Measurements from ENCODE around the gene GSTM2.

GSTM2 gene

DNA sequence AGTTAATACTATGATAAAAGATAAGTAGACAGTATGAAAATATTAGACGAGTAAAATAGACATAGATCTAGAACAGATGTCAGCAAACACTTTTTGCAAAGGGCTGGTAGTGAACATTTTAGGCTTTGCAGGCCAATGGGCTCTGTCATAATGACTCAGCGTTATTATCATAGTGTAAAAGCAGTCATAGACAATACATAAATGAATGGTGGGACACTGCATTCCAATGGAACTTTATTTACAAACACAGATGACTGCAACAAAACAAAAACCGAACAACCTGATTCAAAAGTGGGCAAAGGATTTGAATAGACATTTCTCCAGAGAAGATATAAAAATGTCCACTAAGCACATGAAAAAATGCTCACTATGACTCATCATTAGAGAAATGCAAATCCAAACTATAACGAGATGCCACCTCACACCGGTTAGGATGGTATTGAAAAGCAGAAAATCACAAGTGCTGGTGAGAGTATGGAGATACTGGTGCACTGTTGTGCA is 51.5 kb downstream of the GSTM2 start:
- no peak overlapping the region for H3K4me2 ChIP-seq (ENCODE audit: low read length, poor library complexity, severe bottlenecking)
- no peaks in the 10 kb centered on the region for H3K36me3 ChIP-seq (ENCODE audit: control insufficient read depth in 1 of 2, insufficient read depth in 2 of 2, low read depth in 1 of 2, low read length in 2 of 2)
- H3K4ac ChIP-seq (ENCODE audit: low read depth in 1 of 2, low read length in 2 of 2): peak overlapping the region in 1 of 2 experiments; percentile 24
- H3K18ac ChIP-seq (ENCODE audit: low read depth in 1 of 2, low read length in 2 of 2): no peak overlapping the region
- no peak overlapping the region for H3K23ac ChIP-seq (ENCODE audit: low read length in 2 of 2)
- H3K4me1 ChIP-seq (ENCODE audit: control insufficient read depth, insufficient read depth, low read depth, low read length): peaks cover 2% of the 10 kb centered on the region
- no peak overlapping the region for H2BK120ac ChIP-seq (ENCODE audit: low read depth, low read length)
- H3K9ac ChIP-seq (ENCODE audit: low read length): peak overlapping the region; percentile 34
- H3K79me1 ChIP-seq (replicated peaks; ENCODE audit: low read length, poor library complexity, severe bottlenecking): no peaks in the 10 kb centered on the region
- peaks cover 3% of the 10 kb centered on the region for H3K9me3 ChIP-seq (ENCODE audit: control insufficient read depth, low read length)
- H3K27ac ChIP-seq (ENCODE audit: low read length, poor library complexity, severe bottlenecking): no peak overlapping the region
- H3K14ac ChIP-seq (ENCODE audit: low read length in 2 of 2): no peak overlapping the region
- WGBS: 62% methylated on average over 3 of the region's 5 CpGs
- no peak overlapping the region for H2BK12ac ChIP-seq (ENCODE audit: low read length in 2 of 2)
- no peak overlapping the region for H2AK5ac ChIP-seq (ENCODE audit: low read length, severe bottlenecking)
- no peak overlapping the region for H2BK15ac ChIP-seq (ENCODE audit: low read depth, poor library complexity, severe bottlenecking)
- peak; percentile 50 for DNase-seq
- peaks cover 0 to 2% of the 10 kb centered on the region in 2 experiments for H3K27me3 ChIP-seq (ENCODE audit: control insufficient read depth in 1 of 2, insufficient read depth in 1 of 2, low read length in 2 of 2)
- H2BK5ac ChIP-seq (ENCODE audit: low read depth, low read length, poor library complexity, severe bottlenecking): no peak overlapping the region
- H4K8ac ChIP-seq (ENCODE audit: low read length): peak overlapping the region; percentile 72
- no peak overlapping the region for H4K91ac ChIP-seq (ENCODE audit: low read length)
- H3K4me3 ChIP-seq (ENCODE audit: insufficient read depth in 1 of 2, low read depth in 1 of 2, low read length in 2 of 2): no peak overlapping the region
- H2AFZ ChIP-seq (ENCODE audit: low read depth, low read length): no peak overlapping the region

- Histone ChIP-seq H2BK15ac (ENCODE audit: low read depth, poor library complexity, severe bottlenecking) (no peak overlapping the region), H3K14ac (ENCODE audit: low read length in 2 of 2) (no peak overlapping the region), H3K4me3 (ENCODE audit: insufficient read depth in 1 of 2, low read depth in 1 of 2, low read length in 2 of 2) (no peak overlapping the region), H2BK120ac (ENCODE audit: low read depth, low read length) (no peak overlapping the region), H3K4ac (ENCODE audit: low read depth in 1 of 2, low read length in 2 of 2) (no peak overlapping the region), H4K8ac (ENCODE audit: low read length) (no peak overlapping the region), H3K18ac (ENCODE audit: low read depth in 1 of 2, low read length in 2 of 2) (no peak overlapping the region), H3K27ac (ENCODE audit: low read length, poor library complexity, severe bottlenecking) (no peak overlapping the region), H3K4me2 (ENCODE audit: low read length, poor library complexity, severe bottlenecking) (no peak overlapping the region), H2BK12ac (ENCODE audit: low read length in 2 of 2) (no peak overlapping the region), H2BK5ac (ENCODE audit: low read depth, low read length, poor library complexity, severe bottlenecking) (no peak overlapping the region), H3K79me1 (replicated peaks; ENCODE audit: low read length, poor library complexity, severe bottlenecking) (no peaks in the 10 kb centered on the region), H2AFZ (ENCODE audit: low read depth, low read length) (no peak overlapping the region), H3K4me1 (ENCODE audit: control insufficient read depth, insufficient read depth, low read depth, low read length) (peaks cover 2% of the 10 kb centered on the region), H4K91ac (ENCODE audit: low read length) (no peak overlapping the region), H3K9ac (ENCODE audit: low read length) (no peak overlapping the region), H3K23ac (ENCODE audit: low read length in 2 of 2) (no peak overlapping the region), H3K36me3 (ENCODE audit: control insufficient read depth in 1 of 2, insufficient read depth in 2 of 2, low read depth in 1 of 2, low read length in 2 of 2) (no peaks in the 10 kb centered on the region), H3K27me3 (ENCODE audit: control insufficient read depth in 1 of 2, insufficient read depth in 1 of 2, low read length in 2 of 2) (no peaks in the 10 kb centered on the region), H2AK5ac (ENCODE audit: low read length, severe bottlenecking) (no peak overlapping the region), H3K9me3 (ENCODE audit: control insufficient read depth, low read length) (peaks cover 3% of the 10 kb centered on the region)
- 94% methylated on average over 3 of the region's 5 CpGs for WGBS
- peak; percentile 11 for DNase-seq
These were observed 53.2 kb downstream of the GSTM2 start for GRCh38 chr1:109721042-109721441.

DNA sequence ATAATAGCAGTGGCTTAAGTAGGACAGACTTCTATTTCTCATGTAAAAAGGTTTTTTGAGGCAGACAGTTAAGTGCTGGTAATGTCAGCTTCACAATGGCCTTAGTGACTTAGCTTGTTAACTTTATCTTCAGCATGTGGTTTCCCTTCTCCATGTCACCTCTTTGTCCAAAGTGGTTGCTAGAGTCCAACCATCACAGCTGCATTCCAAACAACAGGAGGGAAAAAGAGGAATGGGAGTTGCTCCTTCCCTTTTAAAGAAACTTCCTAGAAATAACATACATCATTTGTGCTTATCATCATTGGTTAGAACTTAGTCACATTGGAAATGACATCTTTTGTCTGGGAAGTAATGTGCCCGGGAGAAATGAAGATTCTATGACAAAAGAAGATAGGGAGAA is 54.1 kb downstream of the GSTM2 start:
- no peak overlapping the region for H3K4me3 ChIP-seq (ENCODE audit: insufficient read depth in 1 of 2, low read depth in 1 of 2, low read length in 2 of 2)
- no peak overlapping the region for H2BK5ac ChIP-seq (ENCODE audit: low read depth, low read length, poor library complexity, severe bottlenecking)
- H3K27me3 ChIP-seq (ENCODE audit: control insufficient read depth in 1 of 2, insufficient read depth in 1 of 2, low read length in 2 of 2): no peaks in the 10 kb centered on the region
- no peaks in the 10 kb centered on the region for H3K79me1 ChIP-seq (replicated peaks; ENCODE audit: low read length, poor library complexity, severe bottlenecking)
- no peak overlapping the region for H3K27ac ChIP-seq (ENCODE audit: low read length, poor library complexity, severe bottlenecking)
- H3K4me1 ChIP-seq (ENCODE audit: control insufficient read depth, insufficient read depth, low read depth, low read length): peaks cover 2% of the 10 kb centered on the region
- no peak overlapping the region for H2BK15ac ChIP-seq (ENCODE audit: low read depth, poor library complexity, severe bottlenecking)
- no peak overlapping the region for H4K91ac ChIP-seq (ENCODE audit: low read length)
- H3K23ac ChIP-seq (ENCODE audit: low read length in 2 of 2): no peak overlapping the region
- no peak overlapping the region for H3K4me2 ChIP-seq (ENCODE audit: low read length, poor library complexity, severe bottlenecking)
- 100% methylated on average over 1 of the region's 1 CpG for WGBS
- H2BK12ac ChIP-seq (ENCODE audit: low read length in 2 of 2): no peak overlapping the region
- H4K8ac ChIP-seq (ENCODE audit: low read length): no peak overlapping the region
- H3K9ac ChIP-seq (ENCODE audit: low read length): no peak overlapping the region
- H3K36me3 ChIP-seq (ENCODE audit: control insufficient read depth in 1 of 2, insufficient read depth in 2 of 2, low read depth in 1 of 2, low read length in 2 of 2): no peaks in the 10 kb centered on the region
- no peak overlapping the region for H3K14ac ChIP-seq (ENCODE audit: low read length in 2 of 2)
- no peak overlapping the region for H3K4ac ChIP-seq (ENCODE audit: low read depth in 1 of 2, low read length in 2 of 2)
- no peak overlapping the region for H3K18ac ChIP-seq (ENCODE audit: low read depth in 1 of 2, low read length in 2 of 2)
- peaks cover 3% of the 10 kb centered on the region for H3K9me3 ChIP-seq (ENCODE audit: control insufficient read depth, low read length)
- no peak overlapping the region for H2AK5ac ChIP-seq (ENCODE audit: low read length, severe bottlenecking)
- H2AFZ ChIP-seq (ENCODE audit: low read depth, low read length): no peak overlapping the region
- no peak overlapping the region for H2BK120ac ChIP-seq (ENCODE audit: low read depth, low read length)
- no peak for DNase-seq

DNA sequence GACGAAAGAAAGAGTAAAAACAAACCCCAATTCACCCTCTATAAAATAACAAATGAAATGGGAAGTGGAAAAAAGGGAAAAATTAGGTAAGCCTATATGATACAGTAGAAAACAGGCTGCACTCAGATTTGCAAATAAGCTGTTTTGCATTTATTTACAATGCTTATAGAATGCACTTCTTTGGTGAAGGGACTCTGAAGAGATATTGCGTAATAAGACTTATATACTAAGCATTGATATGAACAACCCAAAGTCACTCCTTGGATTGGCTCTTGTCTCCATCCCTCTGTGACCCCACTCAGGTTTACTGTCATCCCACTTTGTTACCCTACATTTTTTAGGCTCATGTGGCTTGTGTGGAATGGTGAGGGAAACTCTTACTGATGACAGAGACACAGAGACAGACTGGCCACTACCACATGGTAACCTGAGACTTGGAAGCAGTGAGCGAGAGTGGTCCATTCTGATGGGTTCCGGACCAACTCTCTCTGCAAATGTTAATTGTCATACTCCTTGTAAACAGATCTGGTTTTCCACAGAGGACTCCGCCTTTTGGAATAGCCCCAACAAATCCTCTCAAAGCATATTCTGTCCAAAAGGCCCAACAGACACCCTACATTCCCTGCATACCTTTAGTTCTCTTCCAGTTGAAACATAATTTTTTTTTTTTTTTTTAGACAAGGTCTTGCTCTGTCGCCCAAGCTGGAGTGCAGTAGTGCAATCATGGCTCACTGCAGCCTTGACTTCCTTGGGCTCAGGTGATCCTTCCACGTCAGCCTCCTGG is 55.2 kb downstream of the GSTM2 start:
- no peak overlapping the region for H4K91ac ChIP-seq (ENCODE audit: low read length)
- peaks cover 2% of the 10 kb centered on the region for H3K4me1 ChIP-seq (ENCODE audit: control insufficient read depth, insufficient read depth, low read depth, low read length)
- no peak overlapping the region for H3K9ac ChIP-seq (ENCODE audit: low read length)
- no peak overlapping the region for H3K18ac ChIP-seq (ENCODE audit: low read depth in 1 of 2, low read length in 2 of 2)
- no peak overlapping the region for H3K14ac ChIP-seq (ENCODE audit: low read length in 2 of 2)
- H2BK15ac ChIP-seq (ENCODE audit: low read depth, poor library complexity, severe bottlenecking): no peak overlapping the region
- no peak overlapping the region for H3K27ac ChIP-seq (ENCODE audit: low read length, poor library complexity, severe bottlenecking)
- no peak overlapping the region for H3K4me3 ChIP-seq (ENCODE audit: insufficient read depth in 1 of 2, low read depth in 1 of 2, low read length in 2 of 2)
- H3K36me3 ChIP-seq (ENCODE audit: control insufficient read depth in 1 of 2, insufficient read depth in 2 of 2, low read depth in 1 of 2, low read length in 2 of 2): no peaks in the 10 kb centered on the region
- H2BK120ac ChIP-seq (ENCODE audit: low read depth, low read length): no peak overlapping the region
- no peak overlapping the region for H2AFZ ChIP-seq (ENCODE audit: low read depth, low read length)
- 90% methylated on average over 6 of the region's 7 CpGs for WGBS
- DNase-seq: peak; percentile 6
- H3K23ac ChIP-seq (ENCODE audit: low read length in 2 of 2): no peak overlapping the region
- H2BK12ac ChIP-seq (ENCODE audit: low read length in 2 of 2): no peak overlapping the region
- no peaks in the 10 kb centered on the region for H3K79me1 ChIP-seq (replicated peaks; ENCODE audit: low read length, poor library complexity, severe bottlenecking)
- H2BK5ac ChIP-seq (ENCODE audit: low read depth, low read length, poor library complexity, severe bottlenecking): no peak overlapping the region
- peaks cover 3% of the 10 kb centered on the region for H3K9me3 ChIP-seq (ENCODE audit: control insufficient read depth, low read length)
- no peak overlapping the region for H2AK5ac ChIP-seq (ENCODE audit: low read length, severe bottlenecking)
- H3K4me2 ChIP-seq (ENCODE audit: low read length, poor library complexity, severe bottlenecking): no peak overlapping the region
- no peak overlapping the region for H3K4ac ChIP-seq (ENCODE audit: low read depth in 1 of 2, low read length in 2 of 2)
- no peaks in the 10 kb centered on the region for H3K27me3 ChIP-seq (ENCODE audit: control insufficient read depth in 1 of 2, insufficient read depth in 1 of 2, low read length in 2 of 2)
- H4K8ac ChIP-seq (ENCODE audit: low read length): no peak overlapping the region

Measured in mesenchymal stem cell (in vitro differentiated cells and primary cell).